ENCODE data around the gene NPFF. TPM values are rescaled to one million over a fixed set of nuclear protein-coding genes. Genes with fewer than 3 reads are reported as not detected.
A peak's percentile ranks its signal among the peaks of the same experiment; 100 is the strongest.

Gene NPFF
- total and polyA plus RNA-seq, 2 of the 13 experiments (the other 11 are each of a cell fraction or from before 2014, with no cell fraction given), result not detected

- TF ChIP-seq HIC2 (CRISPR knock-in tag; IDR thresholded peaks at IDR 0.05; ENCODE audit: low read depth), result 0 out of 2 replicates have a peak, but pooled peaks have one; percentile 3
- no peak for TF ChIP-seq ZNF484 (CRISPR knock-in tag; IDR thresholded peaks at IDR 0.05; ENCODE audit: borderline replicate concordance, low read depth)
- TF ChIP-seq NR2F1 (CRISPR knock-in tag; IDR thresholded peaks at IDR 0.05), result no peak
- TF ChIP-seq SMAD1 (CRISPR knock-in tag; IDR thresholded peaks at IDR 0.05; ENCODE audit: borderline replicate concordance, low read depth), result no peak
- no peak for TF ChIP-seq ZNF546 (CRISPR knock-in tag; conservative IDR thresholded peaks at IDR 0.05)
- TF ChIP-seq ZNF350 (CRISPR knock-in tag; IDR thresholded peaks at IDR 0.05; ENCODE audit: borderline replicate concordance, low read depth), result no peak; the same call in 1 of the 2 replicates
- TF ChIP-seq ZNF775 (CRISPR knock-in tag; IDR thresholded peaks at IDR 0.05; ENCODE audit: borderline replicate concordance), result no peak
- TF ChIP-seq, protein P1, sequence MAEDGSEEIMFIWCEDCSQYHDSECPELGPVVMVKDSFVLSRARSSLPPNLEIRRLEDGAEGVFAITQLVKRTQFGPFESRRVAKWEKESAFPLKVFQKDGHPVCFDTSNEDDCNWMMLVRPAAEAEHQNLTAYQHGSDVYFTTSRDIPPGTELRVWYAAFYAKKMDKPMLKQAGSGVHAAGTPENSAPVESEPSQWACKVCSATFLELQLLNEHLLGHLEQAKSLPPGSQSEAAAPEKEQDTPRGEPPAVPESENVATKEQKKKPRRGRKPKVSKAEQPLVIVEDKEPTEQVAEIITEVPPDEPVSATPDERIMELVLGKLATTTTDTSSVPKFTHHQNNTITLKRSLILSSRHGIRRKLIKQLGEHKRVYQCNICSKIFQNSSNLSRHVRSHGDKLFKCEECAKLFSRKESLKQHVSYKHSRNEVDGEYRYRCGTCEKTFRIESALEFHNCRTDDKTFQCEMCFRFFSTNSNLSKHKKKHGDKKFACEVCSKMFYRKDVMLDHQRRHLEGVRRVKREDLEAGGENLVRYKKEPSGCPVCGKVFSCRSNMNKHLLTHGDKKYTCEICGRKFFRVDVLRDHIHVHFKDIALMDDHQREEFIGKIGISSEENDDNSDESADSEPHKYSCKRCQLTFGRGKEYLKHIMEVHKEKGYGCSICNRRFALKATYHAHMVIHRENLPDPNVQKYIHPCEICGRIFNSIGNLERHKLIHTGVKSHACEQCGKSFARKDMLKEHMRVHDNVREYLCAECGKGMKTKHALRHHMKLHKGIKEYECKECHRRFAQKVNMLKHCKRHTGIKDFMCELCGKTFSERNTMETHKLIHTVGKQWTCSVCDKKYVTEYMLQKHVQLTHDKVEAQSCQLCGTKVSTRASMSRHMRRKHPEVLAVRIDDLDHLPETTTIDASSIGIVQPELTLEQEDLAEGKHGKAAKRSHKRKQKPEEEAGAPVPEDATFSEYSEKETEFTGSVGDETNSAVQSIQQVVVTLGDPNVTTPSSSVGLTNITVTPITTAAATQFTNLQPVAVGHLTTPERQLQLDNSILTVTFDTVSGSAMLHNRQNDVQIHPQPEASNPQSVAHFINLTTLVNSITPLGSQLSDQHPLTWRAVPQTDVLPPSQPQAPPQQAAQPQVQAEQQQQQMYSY (CRISPR knock-in tag; IDR thresholded peaks at IDR 0.05), result no peak
- no peak for TF ChIP-seq NFYC (CRISPR knock-in tag; IDR thresholded peaks at IDR 0.05)
- TF ChIP-seq PHF20 (CRISPR knock-in tag; IDR thresholded peaks at IDR 0.05), result no peak
- no peak for TF ChIP-seq ZNF234 (CRISPR knock-in tag; conservative IDR thresholded peaks at IDR 0.05)
- TF ChIP-seq SMARCE1 (IDR thresholded peaks at IDR 0.05; ENCODE audit: borderline replicate concordance), result no peak
- 0 out of 2 replicates have a peak, but pooled peaks have one; percentile 2 for TF ChIP-seq KLF12 (CRISPR knock-in tag; IDR thresholded peaks at IDR 0.05; ENCODE audit: borderline replicate concordance)
- TF ChIP-seq, protein P2, sequence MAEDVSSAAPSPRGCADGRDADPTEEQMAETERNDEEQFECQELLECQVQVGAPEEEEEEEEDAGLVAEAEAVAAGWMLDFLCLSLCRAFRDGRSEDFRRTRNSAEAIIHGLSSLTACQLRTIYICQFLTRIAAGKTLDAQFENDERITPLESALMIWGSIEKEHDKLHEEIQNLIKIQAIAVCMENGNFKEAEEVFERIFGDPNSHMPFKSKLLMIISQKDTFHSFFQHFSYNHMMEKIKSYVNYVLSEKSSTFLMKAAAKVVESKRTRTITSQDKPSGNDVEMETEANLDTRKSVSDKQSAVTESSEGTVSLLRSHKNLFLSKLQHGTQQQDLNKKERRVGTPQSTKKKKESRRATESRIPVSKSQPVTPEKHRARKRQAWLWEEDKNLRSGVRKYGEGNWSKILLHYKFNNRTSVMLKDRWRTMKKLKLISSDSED (CRISPR knock-in tag; IDR thresholded peaks at IDR 0.05), result no peak
- no peak for TF ChIP-seq SKI (IDR thresholded peaks at IDR 0.05; ENCODE audit: partially characterized antibody)
- TF ChIP-seq CBFB (CRISPR knock-in tag; IDR thresholded peaks at IDR 0.05), result no peak
- no peak; the same call in 1 of the 2 replicates for TF ChIP-seq ZSCAN21 (CRISPR knock-in tag; IDR thresholded peaks at IDR 0.05; ENCODE audit: borderline replicate concordance)
- 0 out of 2 replicates have a peak, but pooled peaks have one; percentile 9 for TF ChIP-seq CENPT (CRISPR knock-in tag; IDR thresholded peaks at IDR 0.05; ENCODE audit: low read depth)
- TF ChIP-seq CCDC6 (CRISPR knock-in tag; IDR thresholded peaks at IDR 0.05), result peak; percentile 19; the same call in 1 of the 2 replicates
- TF ChIP-seq ZNF660 (CRISPR knock-in tag; IDR thresholded peaks at IDR 0.05; ENCODE audit: borderline replicate concordance, low read depth), result no peak
- no peak for TF ChIP-seq ZNF839 (CRISPR knock-in tag; IDR thresholded peaks at IDR 0.05; ENCODE audit: borderline replicate concordance)
- TF ChIP-seq HMG20A (CRISPR knock-in tag; IDR thresholded peaks at IDR 0.05; ENCODE audit: borderline replicate concordance), result no peak
- peak; percentile 30; the same call in 1 of the 2 replicates for TF ChIP-seq KDM5A (IDR thresholded peaks at IDR 0.05; ENCODE audit: borderline replicate concordance, low read length)
These were observed 5.6 kb downstream of the NPFF start (continued) for GRCh38 chr12:53501615-53502181.
